Gastroesophageal sphincter (tissue), 3 donors: ENCODE measurements around the gene ALG3.

Experiments
- CTCF ChIP-seq, 4 experiments: fragments of 200-600 bp in 2 of 4; fragments of 450-650 bp in 2 of 4; sonication (generic) in 1 of 4; IDR thresholded peaks; one replicate each; pipeline ENCODE4 v1.5.1; 2017 to 2019; ENCODE audit warnings: antibody characterized with exemption in 4 of 4, mild to moderate bottlenecking in 2 of 4, moderate library complexity in 2 of 4
- EP300 ChIP-seq: sonication (generic); formaldehyde crosslinking; IDR thresholded peaks from one replicate; pipeline ENCODE4 v1.6.1; 2017; ENCODE audit warnings: antibody characterized with exemption, mild to moderate bottlenecking
- POLR2A ChIP-seq, 2 donors: fragments of 450-650 bp; IDR thresholded peaks; one replicate each; pipeline ENCODE4 v1.6.1; 2017; ENCODE audit warnings: antibody characterized with exemption in 2 of 2, mild to moderate bottlenecking in 2 of 2, moderate library complexity in 1 of 2
- POLR2AphosphoS5 ChIP-seq: sonication (generic); formaldehyde crosslinking; IDR thresholded peaks from one replicate; pipeline ENCODE4 v1.6.1; 2017; ENCODE audit warnings: antibody characterized with exemption

DNA sequence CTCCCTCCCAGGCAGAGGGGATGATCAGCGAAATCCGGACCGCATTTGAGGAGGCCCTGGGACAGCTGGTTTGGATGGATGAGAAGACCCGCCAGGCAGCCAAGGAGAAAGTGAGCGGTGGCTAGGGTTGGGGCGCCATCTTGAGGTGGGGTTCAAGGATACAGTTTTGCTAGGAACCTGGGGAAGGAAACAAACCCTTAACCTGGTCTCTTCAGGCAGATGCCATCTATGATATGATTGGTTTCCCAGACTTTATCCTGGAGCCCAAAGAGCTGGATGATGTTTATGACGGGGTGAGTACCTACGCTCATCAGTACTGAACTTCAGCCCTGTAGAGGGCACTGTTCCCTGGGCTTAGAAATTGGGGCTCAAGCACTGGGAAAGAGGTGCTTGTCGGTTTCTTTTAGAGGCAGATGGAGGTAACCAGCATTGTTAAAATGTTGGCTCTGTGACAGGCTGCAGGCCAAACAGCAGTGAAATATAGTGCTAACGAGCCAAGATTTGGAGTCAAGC is 40.7 kb upstream of the ALG3 start:
- no peak for TF ChIP-seq POLR2A (IDR thresholded peaks at IDR 0.05)
- TF ChIP-seq CTCF (IDR thresholded peaks at IDR 0.05), result peak in 2 of 4 experiments; percentile 48 to 59
- no peak for TF ChIP-seq POLR2AphosphoS5
- TF ChIP-seq EP300, result no peak
